GM12878 (cell line): Measurements from ENCODE around the gene RPS6KA2. TPM values are rescaled to one million over a fixed set of nuclear protein-coding genes. Genes with fewer than 3 reads are reported as not detected.

Source experiments
- ATAC-seq: fragments of 200-7000 bp; cut with Tn5 transposase; 3 replicates; pipeline ENCODE4 v1.9.1; 2020; ENCODE audit warnings: mild to moderate bottlenecking, moderate library complexity
- BruUV-seq: library from RNA; stranded (reverse); fragments of 400-500 nt; replicated peaks from 2 replicates; lab custom pipeline; 2021; lab: Mats Ljungman, UMichigan
- CTCF ChIA-PET: fragments of 300-600 bp; sonication (Branson Sonifier 250); formaldehyde crosslinking; extraction: SDS; loops from one replicate; lab custom pipeline; 2021; ENCODE audit warnings: inconsistent platforms; lab: Yijun Ruan, JAX
- POLR2A ChIA-PET: fragments of 350-600 bp; formaldehyde crosslinking; extraction: SDS; loops from one replicate; lab custom pipeline; 2021; ENCODE audit warnings: inconsistent platforms; lab: Charles Lee
- RAD21 ChIA-PET: fragments of 300-600 bp; sonication (Branson Sonifier 250); formaldehyde crosslinking; loops from one replicate; lab custom pipeline; 2023; ENCODE audit warnings: antibody characterized with exemption; ENCODE audit not compliant: unreplicated experiment; lab: Charles Lee
- SMC1A ChIA-PET: fragments of 300-600 bp; sonication (Branson Sonifier 250); formaldehyde crosslinking; loops from one replicate; lab custom pipeline; 2023; ENCODE audit not compliant: unreplicated experiment, uncharacterized antibody; lab: Charles Lee
- DNase-seq: peaks from one replicate; pipeline ENCODE4 v3.0.0-alpha.2; 2011; ENCODE audit warnings: low read depth, low spot score
- FAIRE-seq: peaks from 3 replicates; lab custom pipeline; 2011; peaks lifted over from hg19 to GRCh38; lab: Jason Lieb, UNC
- H2AFZ ChIP-seq: 2 replicates; pipeline ENCODE4 v1.6.0; 2011; ENCODE audit warnings: low read depth, low read length, control low read depth; ENCODE audit not compliant: control insufficient read depth
- H3K27ac ChIP-seq: 2 replicates; pipeline ENCODE4 v1.5.1; 2011; ENCODE audit warnings: control low read depth; ENCODE audit not compliant: control insufficient read depth, insufficient read depth
- H3K27me3 ChIP-seq, 2 experiments: replicated peaks in 1 of 2; 2 replicates each; pipeline versions ENCODE4 v1.6.0 to v1.6.1; 2011; ENCODE audit warnings: low read length in 1 of 2; ENCODE audit not compliant: control insufficient read depth in 2 of 2, insufficient read depth in 2 of 2
- H3K36me3 ChIP-seq, 2 experiments: 2 replicates each; pipeline ENCODE4 v1.5.1; 2011; ENCODE audit warnings: low read length in 1 of 2; ENCODE audit not compliant: control insufficient read depth in 2 of 2, insufficient read depth in 2 of 2
- H3K4me1 ChIP-seq: 2 replicates; pipeline ENCODE4 v1.6.1; 2011; ENCODE audit warnings: mild to moderate bottlenecking, low read length, moderate library complexity, mixed read lengths; ENCODE audit not compliant: control insufficient read depth, insufficient read depth
- H3K4me2 ChIP-seq: 2 replicates; pipeline ENCODE4 v1.6.0; 2011; ENCODE audit warnings: control low read depth; ENCODE audit not compliant: control insufficient read depth, insufficient read depth
- H3K4me3 ChIP-seq: fragments of 200-600 bp; sonication (generic); 2 replicates; pipeline ENCODE4 v1.5.1; 2016
- H3K79me2 ChIP-seq: 2 replicates; pipeline ENCODE4 v1.6.0; 2011; ENCODE audit warnings: low read length; ENCODE audit not compliant: control insufficient read depth, insufficient read depth
- H3K9ac ChIP-seq: 2 replicates; pipeline ENCODE4 v1.8.0; 2011; ENCODE audit warnings: low read length, control low read depth, mixed read lengths; ENCODE audit not compliant: control insufficient read depth, insufficient read depth
- H3K9me3 ChIP-seq: replicated peaks from 3 replicates; pipeline ENCODE4 v1.5.1; 2011; ENCODE audit warnings: mild to moderate bottlenecking, low read length; ENCODE audit not compliant: control insufficient read depth, insufficient read depth
- H4K20me1 ChIP-seq: 2 replicates; pipeline ENCODE4 v1.6.0; 2011; ENCODE audit not compliant: control insufficient read depth, insufficient read depth
- BMI1 ChIP-seq: fragments of 450-650 bp; IDR thresholded peaks from 2 replicates; pipeline ENCODE4 v1.6.1; 2016; ENCODE audit warnings: mild to moderate bottlenecking, moderate library complexity, borderline replicate concordance
- CEBPB ChIP-seq, 2 experiments: fragments of 150-350 bp in 1 of 2; IDR thresholded peaks; 2 replicates each; pipeline ENCODE4 v1.6.1; 2012 to 2014; ENCODE audit warnings: low read depth in 2 of 2, low read length in 2 of 2, borderline replicate concordance in 1 of 2, inconsistent platforms in 1 of 2
- CHD4 ChIP-seq: fragments of 200-600 bp; sonication (generic); IDR thresholded peaks from 2 replicates; pipeline ENCODE4 v1.6.1; 2016; ENCODE audit warnings: mild to moderate bottlenecking
- E4F1 ChIP-seq: fragments of 450-650 bp; IDR thresholded peaks from 2 replicates; pipeline ENCODE4 v1.6.1; 2018; ENCODE audit warnings: borderline replicate concordance, mild to moderate bottlenecking; ENCODE audit not compliant: partially characterized antibody
- HDGF ChIP-seq: fragments of 450-650 bp; IDR thresholded peaks from 2 replicates; pipeline ENCODE4 v1.6.1; 2016; ENCODE audit warnings: antibody characterized with exemption
- NFYB ChIP-seq: IDR thresholded peaks from 2 replicates; pipeline ENCODE4 v1.6.1; 2011; ENCODE audit warnings: low read depth, mild to moderate bottlenecking, low read length, improper control_type of control experiment, moderate library complexity; ENCODE audit not compliant: insufficient read depth
- POLR2A ChIP-seq: IDR thresholded peaks from 2 replicates; pipeline ENCODE4 v1.6.1; 2011; ENCODE audit warnings: low read depth, mild to moderate bottlenecking, low read length
- RAD51 ChIP-seq: fragments of 450-650 bp; IDR thresholded peaks from 2 replicates; pipeline ENCODE4 v1.6.1; 2016; ENCODE audit warnings: moderate library complexity, mild to moderate bottlenecking, inconsistent platforms
- RB1 ChIP-seq: fragments of 450-650 bp; formaldehyde crosslinking; IDR thresholded peaks from 2 replicates; pipeline ENCODE4 v1.6.1; 2017; ENCODE audit warnings: mild to moderate bottlenecking, borderline replicate concordance
- TCF3 ChIP-seq: IDR thresholded peaks from 2 replicates; pipeline ENCODE4 v1.6.1; 2012; ENCODE audit warnings: low read depth, mild to moderate bottlenecking, low read length, borderline replicate concordance; ENCODE audit not compliant: insufficient read depth
- ZNF622 ChIP-seq: fragments of 450-650 bp; IDR thresholded peaks from 2 replicates; pipeline ENCODE4 v1.6.1; 2017; ENCODE audit warnings: mild to moderate bottlenecking, inconsistent platforms
- ZSCAN29 ChIP-seq: fragments of 450-650 bp; IDR thresholded peaks from 2 replicates; pipeline ENCODE4 v1.6.1; 2017; ENCODE audit warnings: mild to moderate bottlenecking, moderate library complexity
- WGBS: methylation state at CpG from one replicate; pipeline ENCODE4 v1.1.6; 2016; ENCODE audit warnings: low lambda C conversion rate; ENCODE audit not compliant: insufficient replicate concordance, insufficient coverage; ENCODE audit errors: missing lambda C conversion rate; 5-methylcytosine and 5-hydroxymethylcytosine counted together
- in situ Hi-C: fragments of 300-500 bp; cut with MboI; formaldehyde crosslinking; loops from 9 replicates; pipeline ENCODE4 v1.14.3; 2018; ENCODE audit warnings: mixed read lengths
- intact Hi-C: fragments of 100-400 bp; cut with micrococcal nuclease; formaldehyde crosslinking; loops from one replicate; pipeline ENCODE4 v1.14.2; 2022; ENCODE audit not compliant: unreplicated experiment
- polyA plus RNA-seq, 11 experiments: library from polyadenylated mRNA; depleted of rRNA in 4 of 11; unstranded in 6 of 11; stranded (reverse) in 5 of 11; fragments of >200 nt; fragmentation: Nextera tagmentation in 4 of 11; fragmentation: Illumina TruSeq in 1 of 11; extraction: Ambion mirVana in 4 of 11; extraction: Trizol in 1 of 11; gene quantifications; 1 replicate in 1 of 11; 2 replicates in 10 of 11; pipeline versions ENCODE4 v1.2.1 to v1.2.3, GENCODE V29; 2011 to 2016; ENCODE audit warnings: inconsistent platforms in 2 of 11, missing spikeins in 2 of 11, low read depth in 1 of 11
- total RNA-seq, 4 experiments: library from RNA; depleted of rRNA in 3 of 4; stranded (reverse); fragments of >200 nt in 3 of 4; fragmentation: Illumina TruSeq in 1 of 4; extraction: Trizol in 1 of 4; gene quantifications; 2 replicates each; pipeline versions ENCODE4 v1.2.1 to v1.2.3, GENCODE V29; 2013 to 2021

Gene RPS6KA2
- total and polyA plus RNA-seq, 10 of the 15 experiments (the other 5 are each of a cell fraction or from before 2014, with no cell fraction given), result 0.02 to 1.0 (median 0.22) TPM; not detected in 1

DNA sequence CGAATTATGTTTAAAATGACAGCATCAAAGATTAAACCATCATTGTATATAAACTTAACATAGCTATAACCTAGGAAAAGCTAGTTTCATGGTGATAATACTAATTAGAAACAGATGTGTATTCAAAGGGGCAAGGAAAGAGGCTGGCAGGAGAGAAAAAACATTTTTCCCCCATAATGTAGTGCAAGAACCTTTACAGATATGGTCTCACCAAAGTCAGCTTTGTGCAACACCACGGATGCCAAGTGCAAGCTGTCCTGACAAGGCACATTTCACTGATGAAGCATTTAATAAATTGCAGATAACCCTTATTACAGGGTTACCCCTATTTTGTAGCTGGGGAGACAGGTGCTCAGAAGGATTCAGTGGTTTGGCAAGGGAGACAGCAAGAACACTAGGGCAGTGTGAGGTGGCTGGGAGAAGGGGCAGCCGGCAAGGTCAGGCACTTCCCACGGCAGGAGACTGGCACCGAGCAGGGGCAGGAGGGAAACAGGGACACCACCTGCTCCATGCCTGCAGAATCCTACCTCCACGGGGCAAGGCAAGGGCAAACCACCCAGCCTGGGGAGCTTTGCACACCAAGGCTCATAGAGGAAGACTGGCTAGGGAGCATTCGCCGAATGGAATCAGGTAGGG lies 6.5 kb downstream of the RPS6KA2 start:
- in situ Hi-C loops (no loop called here), intact Hi-C loops (no loop called here)
- Histone ChIP-seq H3K4me3 (no peak overlapping the region), H3K79me2 (no peaks in the 10 kb centered on the region; the same call in 1 of the 2 replicates), H3K9ac (no peak overlapping the region), H3K9me3 (no peaks in the 10 kb centered on the region), H2AFZ (no peak overlapping the region), H3K27me3 (no peaks in the 10 kb centered on the region; a peak in 2 of 4 replicates), H3K27ac (no peak overlapping the region), H3K4me1 (no peaks in the 10 kb centered on the region), H3K36me3 (no peaks in the 10 kb centered on the region), H3K4me2 (no peak overlapping the region), H4K20me1 (no peaks in the 10 kb centered on the region; the same call in 1 of the 2 replicates)
- DNase-seq, result no peak
- ChIA-PET RAD21 (no interaction called here), SMC1A (no interaction called here), CTCF (no interaction called here), POLR2A (no interaction called here)
- TF ChIP-seq BMI1 (no peak), TCF3 (no peak), NFYB (no peak), POLR2A (no peak), ZNF622 (no peak), CEBPB (IDR thresholded peaks at IDR 0.05; ENCODE audit: borderline replicate concordance in 1 of 2, low read depth in 2 of 2, low read length in 2 of 2) (no peak), RB1 (no peak), E4F1 (no peak), CHD4 (no peak), RAD51 (no peak), HDGF (no peak), ZSCAN29 (no peak)
- no TSS peak for BruUV-seq
- WGBS, result 40% methylated on average over 7 of the region's 8 CpGs
- no peak for FAIRE-seq
- ATAC-seq, result no peak
